GM23338 (cell line): Measurements from ENCODE around the gene MAPKAPK2. TPM values are rescaled to one million over a fixed set of nuclear protein-coding genes. Genes with fewer than 3 reads are reported as not detected.
A peak's percentile ranks its signal among the peaks of the same experiment; 100 is the strongest.

Experiments
- ATAC-seq: fragments of 200-7000 bp; cut with Tn5 transposase; 3 replicates; pipeline ENCODE4 v1.9.1; 2020
- DNase-seq: peaks from one replicate; pipeline ENCODE4 v3.0.0-alpha.2; 2015; ENCODE audit warnings: low spot score
- H2AFZ ChIP-seq: fragments of 200-600 bp; sonication (generic); 2 replicates; pipeline ENCODE4 v1.8.0; 2016; ENCODE audit warnings: antibody characterized with exemption, mild to moderate bottlenecking, moderate library complexity
- H3F3A ChIP-seq: fragments of 200-600 bp; sonication (generic); replicated peaks from 2 replicates; pipeline ENCODE4 v1.8.0; 2017; ENCODE audit warnings: antibody characterized with exemption, mixed run types, low read depth
- H3K27ac ChIP-seq: fragments of 200-600 bp; sonication (generic); 2 replicates; pipeline ENCODE4 v1.6.1; 2016; ENCODE audit warnings: low read depth
- H3K27me3 ChIP-seq: fragments of 200-600 bp; sonication (generic); 2 replicates; pipeline ENCODE4 v1.8.0; 2016; ENCODE audit warnings: mild to moderate bottlenecking, mixed run types, moderate library complexity; ENCODE audit not compliant: insufficient read depth
- H3K36me3 ChIP-seq: fragments of 200-600 bp; sonication (generic); 2 replicates; pipeline ENCODE4 v1.8.0; 2016; ENCODE audit warnings: mild to moderate bottlenecking; ENCODE audit not compliant: insufficient read depth
- H3K4me1 ChIP-seq: fragments of 200-600 bp; sonication (generic); 2 replicates; pipeline ENCODE4 v1.8.0; 2016; ENCODE audit warnings: mild to moderate bottlenecking, moderate library complexity; ENCODE audit not compliant: insufficient read depth
- H3K4me2 ChIP-seq: fragments of 200-600 bp; sonication (generic); 2 replicates; pipeline ENCODE4 v1.7.1; 2017; ENCODE audit warnings: mixed run types
- H3K4me3 ChIP-seq: fragments of 200-600 bp; sonication (generic); 2 replicates; pipeline ENCODE4 v1.6.1; 2016; ENCODE audit warnings: mixed run types
- H3K79me2 ChIP-seq: fragments of 200-600 bp; sonication (generic); replicated peaks from 2 replicates; pipeline ENCODE4 v1.8.0; 2017; ENCODE audit warnings: mild to moderate bottlenecking; ENCODE audit not compliant: insufficient read depth
- H3K9me2 ChIP-seq: fragments of 200-600 bp; sonication (generic); 2 replicates; pipeline ENCODE4 v1.8.0; 2017; ENCODE audit not compliant: insufficient read depth
- H4K20me1 ChIP-seq: fragments of 200-600 bp; sonication (generic); replicated peaks from 2 replicates; pipeline ENCODE4 v1.8.0; 2017; ENCODE audit warnings: mild to moderate bottlenecking; ENCODE audit not compliant: insufficient read depth
- H3K27ac Mint-ChIP-seq: 2 replicates; pipeline ENCODE4 v1.8.0; 2020; ENCODE audit warnings: inconsistent platforms, mild to moderate bottlenecking, moderate library complexity, mixed read lengths
- H3K27me3 Mint-ChIP-seq: 3 replicates; pipeline ENCODE4 v1.8.0; 2022; ENCODE audit warnings: low read depth, mild to moderate bottlenecking, moderate library complexity, mixed read lengths, inconsistent platforms; ENCODE audit not compliant: insufficient read depth, poor library complexity
- H3K36me3 Mint-ChIP-seq: 3 replicates; pipeline ENCODE4 v1.8.0; 2021; ENCODE audit warnings: low read depth, mild to moderate bottlenecking, inconsistent platforms, moderate library complexity, mixed read lengths
- H3K4me1 Mint-ChIP-seq: 3 replicates; pipeline ENCODE4 v1.8.0; 2020; ENCODE audit warnings: mild to moderate bottlenecking, inconsistent platforms, mixed read lengths
- H3K4me3 Mint-ChIP-seq: 3 replicates; pipeline ENCODE4 v1.8.0; 2021; ENCODE audit warnings: moderate library complexity, mild to moderate bottlenecking, inconsistent platforms, mixed read lengths
- H3K9me3 Mint-ChIP-seq: 3 replicates; pipeline ENCODE4 v1.8.0; 2020; ENCODE audit warnings: moderate library complexity, mild to moderate bottlenecking, inconsistent platforms, mixed read lengths
- CREB1 ChIP-seq: fragments of 250-450 bp; sonication (Bioruptor Pico); IDR thresholded peaks from 2 replicates; pipeline ENCODE4 v1.5.0; 2020; ENCODE audit warnings: low read depth, mild to moderate bottlenecking, moderate library complexity
- EZH2phosphoT487 ChIP-seq: fragments of 200-600 bp; sonication (generic); IDR thresholded peaks from one replicate; pipeline ENCODE4 v1.8.1; 2018; ENCODE audit warnings: antibody characterized with exemption; ENCODE audit not compliant: unreplicated experiment
- JUNB ChIP-seq: IDR thresholded peaks from one replicate; pipeline ENCODE4 v1.6.1; 2016; ENCODE audit warnings: antibody characterized with exemption; ENCODE audit not compliant: unreplicated experiment
- NANOG ChIP-seq: IDR thresholded peaks from 2 replicates; pipeline ENCODE4 v1.6.1; 2016; ENCODE audit warnings: antibody characterized with exemption, borderline replicate concordance
- ZNF114 ChIP-seq: fragments of 250-450 bp; sonication (Bioruptor Pico); IDR thresholded peaks from 2 replicates; pipeline ENCODE4 v1.5.0; 2020; ENCODE audit warnings: mild to moderate bottlenecking, moderate library complexity
- ZNF331 ChIP-seq: fragments of 250-450 bp; sonication (Bioruptor Pico); IDR thresholded peaks from 2 replicates; pipeline ENCODE4 v1.5.0; 2020; ENCODE audit warnings: low read depth, mild to moderate bottlenecking, moderate library complexity
- polyA plus RNA-seq: library from polyadenylated mRNA; unstranded; fragments of >200 nt; fragmentation: Nextera tagmentation; extraction: Ambion mirVana; gene quantifications from 2 replicates; pipeline ENCODE4 v1.2.1, GENCODE V29; 2016
- total RNA-seq: library from RNA; depleted of rRNA; stranded (reverse); fragments of >200 nt; shearing (Covaris generic); gene quantifications from 2 replicates; pipeline ENCODE4 v1.2.3, GENCODE V29; 2014
- TF ChIP-seq, protein P1 (sequence below): fragments of 250-450 bp; sonication (Bioruptor Pico); IDR thresholded peaks from 2 replicates; pipeline ENCODE4 v1.5.0; 2020; ENCODE audit warnings: mild to moderate bottlenecking, moderate library complexity
- TF ChIP-seq, protein P2 (sequence below): IDR thresholded peaks from one replicate; pipeline ENCODE4 v1.6.1; 2018; ENCODE audit warnings: antibody characterized with exemption; ENCODE audit not compliant: unreplicated experiment
- TF ChIP-seq, protein P3 (sequence below): IDR thresholded peaks from 2 replicates; pipeline ENCODE4 v1.6.1; 2016; ENCODE audit warnings: antibody characterized with exemption
- TF ChIP-seq, protein P4 (sequence below), 2 experiments: fragments of 200-600 bp in 1 of 2; sonication (generic) in 1 of 2; conservative IDR thresholded peaks; 2 replicates each; pipeline versions ENCODE4 v1.5.1 to v1.6.1; 2016 to 2017; ENCODE audit warnings: antibody characterized with exemption in 2 of 2, low read depth in 2 of 2, mild to moderate bottlenecking in 2 of 2, moderate library complexity in 1 of 2

Gene MAPKAPK2
- total and polyA plus RNA-seq, 2 experiments from 2014 or later, result 10.1 to 30.4 TPM

DNA sequence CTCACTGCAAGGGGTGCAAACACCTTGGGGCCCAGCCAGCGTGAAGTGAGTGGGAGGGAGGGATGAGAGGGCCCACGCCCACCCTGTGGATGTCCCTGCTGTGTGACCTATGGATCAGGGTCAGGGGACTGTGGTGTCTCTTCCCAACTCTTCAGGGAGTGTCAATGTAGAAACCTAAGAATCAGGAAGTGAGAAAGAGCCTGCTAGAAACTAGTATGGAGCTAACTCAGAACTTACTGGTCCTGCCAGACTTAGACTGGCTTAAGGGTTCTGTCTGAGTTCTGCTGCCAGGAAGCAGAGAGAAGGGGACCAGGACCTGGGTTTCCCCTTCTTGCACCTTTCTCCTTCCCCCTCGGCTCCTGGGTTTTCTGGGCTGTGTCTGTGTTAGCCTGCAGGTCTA, 89.4 kb downstream of the MAPKAPK2 start (continued):
- TF ChIP-seq, protein P1, sequence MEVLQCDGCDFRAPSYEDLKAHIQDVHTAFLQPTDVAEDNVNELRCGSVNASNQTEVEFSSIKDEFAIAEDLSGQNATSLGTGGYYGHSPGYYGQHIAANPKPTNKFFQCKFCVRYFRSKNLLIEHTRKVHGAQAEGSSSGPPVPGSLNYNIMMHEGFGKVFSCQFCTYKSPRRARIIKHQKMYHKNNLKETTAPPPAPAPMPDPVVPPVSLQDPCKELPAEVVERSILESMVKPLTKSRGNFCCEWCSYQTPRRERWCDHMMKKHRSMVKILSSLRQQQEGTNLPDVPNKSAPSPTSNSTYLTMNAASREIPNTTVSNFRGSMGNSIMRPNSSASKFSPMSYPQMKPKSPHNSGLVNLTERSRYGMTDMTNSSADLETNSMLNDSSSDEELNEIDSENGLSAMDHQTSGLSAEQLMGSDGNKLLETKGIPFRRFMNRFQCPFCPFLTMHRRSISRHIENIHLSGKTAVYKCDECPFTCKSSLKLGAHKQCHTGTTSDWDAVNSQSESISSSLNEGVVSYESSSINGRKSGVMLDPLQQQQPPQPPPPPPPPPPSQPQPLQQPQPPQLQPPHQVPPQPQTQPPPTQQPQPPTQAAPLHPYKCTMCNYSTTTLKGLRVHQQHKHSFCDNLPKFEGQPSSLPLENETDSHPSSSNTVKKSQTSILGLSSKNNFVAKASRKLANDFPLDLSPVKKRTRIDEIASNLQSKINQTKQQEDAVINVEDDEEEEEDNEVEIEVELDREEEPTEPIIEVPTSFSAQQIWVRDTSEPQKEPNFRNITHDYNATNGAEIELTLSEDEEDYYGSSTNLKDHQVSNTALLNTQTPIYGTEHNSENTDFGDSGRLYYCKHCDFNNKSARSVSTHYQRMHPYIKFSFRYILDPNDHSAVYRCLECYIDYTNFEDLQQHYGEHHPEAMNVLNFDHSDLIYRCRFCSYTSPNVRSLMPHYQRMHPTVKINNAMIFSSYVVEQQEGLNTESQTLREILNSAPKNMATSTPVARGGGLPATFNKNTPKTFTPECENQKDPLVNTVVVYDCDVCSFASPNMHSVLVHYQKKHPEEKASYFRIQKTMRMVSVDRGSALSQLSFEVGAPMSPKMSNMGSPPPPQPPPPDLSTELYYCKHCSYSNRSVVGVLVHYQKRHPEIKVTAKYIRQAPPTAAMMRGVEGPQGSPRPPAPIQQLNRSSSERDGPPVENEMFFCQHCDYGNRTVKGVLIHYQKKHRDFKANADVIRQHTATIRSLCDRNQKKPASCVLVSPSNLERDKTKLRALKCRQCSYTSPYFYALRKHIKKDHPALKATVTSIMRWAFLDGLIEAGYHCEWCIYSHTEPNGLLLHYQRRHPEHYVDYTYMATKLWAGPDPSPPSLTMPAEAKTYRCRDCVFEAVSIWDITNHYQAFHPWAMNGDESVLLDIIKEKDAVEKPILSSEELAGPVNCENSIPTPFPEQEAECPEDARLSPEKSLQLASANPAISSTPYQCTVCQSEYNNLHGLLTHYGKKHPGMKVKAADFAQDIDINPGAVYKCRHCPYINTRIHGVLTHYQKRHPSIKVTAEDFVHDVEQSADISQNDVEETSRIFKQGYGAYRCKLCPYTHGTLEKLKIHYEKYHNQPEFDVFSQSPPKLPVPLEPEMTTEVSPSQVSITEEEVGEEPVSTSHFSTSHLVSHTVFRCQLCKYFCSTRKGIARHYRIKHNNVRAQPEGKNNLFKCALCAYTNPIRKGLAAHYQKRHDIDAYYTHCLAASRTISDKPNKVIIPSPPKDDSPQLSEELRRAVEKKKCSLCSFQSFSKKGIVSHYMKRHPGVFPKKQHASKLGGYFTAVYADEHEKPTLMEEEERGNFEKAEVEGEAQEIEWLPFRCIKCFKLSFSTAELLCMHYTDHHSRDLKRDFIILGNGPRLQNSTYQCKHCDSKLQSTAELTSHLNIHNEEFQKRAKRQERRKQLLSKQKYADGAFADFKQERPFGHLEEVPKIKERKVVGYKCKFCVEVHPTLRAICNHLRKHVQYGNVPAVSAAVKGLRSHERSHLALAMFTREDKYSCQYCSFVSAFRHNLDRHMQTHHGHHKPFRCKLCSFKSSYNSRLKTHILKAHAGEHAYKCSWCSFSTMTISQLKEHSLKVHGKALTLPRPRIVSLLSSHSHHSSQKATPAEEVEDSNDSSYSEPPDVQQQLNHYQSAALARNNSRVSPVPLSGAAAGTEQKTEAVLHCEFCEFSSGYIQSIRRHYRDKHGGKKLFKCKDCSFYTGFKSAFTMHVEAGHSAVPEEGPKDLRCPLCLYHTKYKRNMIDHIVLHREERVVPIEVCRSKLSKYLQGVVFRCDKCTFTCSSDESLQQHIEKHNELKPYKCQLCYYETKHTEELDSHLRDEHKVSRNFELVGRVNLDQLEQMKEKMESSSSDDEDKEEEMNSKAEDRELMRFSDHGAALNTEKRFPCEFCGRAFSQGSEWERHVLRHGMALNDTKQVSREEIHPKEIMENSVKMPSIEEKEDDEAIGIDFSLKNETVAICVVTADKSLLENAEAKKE (CRISPR knock-in tag), result no peak

DNA sequence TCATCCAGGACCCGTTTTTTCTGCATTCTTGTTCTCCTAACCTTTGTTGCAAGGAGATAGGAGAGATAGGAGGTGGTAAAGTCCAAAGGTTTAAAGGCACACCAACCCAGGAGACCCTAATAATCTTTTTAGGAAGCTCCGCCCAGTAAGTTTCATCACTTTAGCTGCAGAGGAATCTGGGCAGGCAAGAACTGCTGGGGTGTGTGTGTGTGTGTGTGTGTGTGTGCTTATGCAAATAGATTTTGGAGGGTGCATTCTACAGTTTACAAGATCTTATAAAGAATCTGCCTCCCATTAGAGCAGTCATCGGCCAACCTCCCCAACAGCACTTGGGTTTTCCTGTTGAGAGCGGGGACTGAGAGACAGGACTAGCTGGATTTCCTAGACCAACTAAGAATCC, 91.5 kb downstream of the MAPKAPK2 start:
- peaks cover 4% of the 10 kb centered on the region for H3K27me3 Mint-ChIP-seq
- no peak; the same call in 2 of the 3 replicates for ATAC-seq
- TF ChIP-seq CREB1 (no peak), NANOG (no peak), ZNF114 (CRISPR knock-in tag) (no peak), ZNF331 (CRISPR knock-in tag) (no peak), JUNB (no peak), EZH2phosphoT487 (no peak)
- TF ChIP-seq, protein P2, sequence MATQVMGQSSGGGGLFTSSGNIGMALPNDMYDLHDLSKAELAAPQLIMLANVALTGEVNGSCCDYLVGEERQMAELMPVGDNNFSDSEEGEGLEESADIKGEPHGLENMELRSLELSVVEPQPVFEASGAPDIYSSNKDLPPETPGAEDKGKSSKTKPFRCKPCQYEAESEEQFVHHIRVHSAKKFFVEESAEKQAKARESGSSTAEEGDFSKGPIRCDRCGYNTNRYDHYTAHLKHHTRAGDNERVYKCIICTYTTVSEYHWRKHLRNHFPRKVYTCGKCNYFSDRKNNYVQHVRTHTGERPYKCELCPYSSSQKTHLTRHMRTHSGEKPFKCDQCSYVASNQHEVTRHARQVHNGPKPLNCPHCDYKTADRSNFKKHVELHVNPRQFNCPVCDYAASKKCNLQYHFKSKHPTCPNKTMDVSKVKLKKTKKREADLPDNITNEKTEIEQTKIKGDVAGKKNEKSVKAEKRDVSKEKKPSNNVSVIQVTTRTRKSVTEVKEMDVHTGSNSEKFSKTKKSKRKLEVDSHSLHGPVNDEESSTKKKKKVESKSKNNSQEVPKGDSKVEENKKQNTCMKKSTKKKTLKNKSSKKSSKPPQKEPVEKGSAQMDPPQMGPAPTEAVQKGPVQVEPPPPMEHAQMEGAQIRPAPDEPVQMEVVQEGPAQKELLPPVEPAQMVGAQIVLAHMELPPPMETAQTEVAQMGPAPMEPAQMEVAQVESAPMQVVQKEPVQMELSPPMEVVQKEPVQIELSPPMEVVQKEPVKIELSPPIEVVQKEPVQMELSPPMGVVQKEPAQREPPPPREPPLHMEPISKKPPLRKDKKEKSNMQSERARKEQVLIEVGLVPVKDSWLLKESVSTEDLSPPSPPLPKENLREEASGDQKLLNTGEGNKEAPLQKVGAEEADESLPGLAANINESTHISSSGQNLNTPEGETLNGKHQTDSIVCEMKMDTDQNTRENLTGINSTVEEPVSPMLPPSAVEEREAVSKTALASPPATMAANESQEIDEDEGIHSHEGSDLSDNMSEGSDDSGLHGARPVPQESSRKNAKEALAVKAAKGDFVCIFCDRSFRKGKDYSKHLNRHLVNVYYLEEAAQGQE, result no peak
- TF ChIP-seq, protein P3, sequence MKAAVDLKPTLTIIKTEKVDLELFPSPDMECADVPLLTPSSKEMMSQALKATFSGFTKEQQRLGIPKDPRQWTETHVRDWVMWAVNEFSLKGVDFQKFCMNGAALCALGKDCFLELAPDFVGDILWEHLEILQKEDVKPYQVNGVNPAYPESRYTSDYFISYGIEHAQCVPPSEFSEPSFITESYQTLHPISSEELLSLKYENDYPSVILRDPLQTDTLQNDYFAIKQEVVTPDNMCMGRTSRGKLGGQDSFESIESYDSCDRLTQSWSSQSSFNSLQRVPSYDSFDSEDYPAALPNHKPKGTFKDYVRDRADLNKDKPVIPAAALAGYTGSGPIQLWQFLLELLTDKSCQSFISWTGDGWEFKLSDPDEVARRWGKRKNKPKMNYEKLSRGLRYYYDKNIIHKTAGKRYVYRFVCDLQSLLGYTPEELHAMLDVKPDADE, result no peak
- TF ChIP-seq, protein P4, sequence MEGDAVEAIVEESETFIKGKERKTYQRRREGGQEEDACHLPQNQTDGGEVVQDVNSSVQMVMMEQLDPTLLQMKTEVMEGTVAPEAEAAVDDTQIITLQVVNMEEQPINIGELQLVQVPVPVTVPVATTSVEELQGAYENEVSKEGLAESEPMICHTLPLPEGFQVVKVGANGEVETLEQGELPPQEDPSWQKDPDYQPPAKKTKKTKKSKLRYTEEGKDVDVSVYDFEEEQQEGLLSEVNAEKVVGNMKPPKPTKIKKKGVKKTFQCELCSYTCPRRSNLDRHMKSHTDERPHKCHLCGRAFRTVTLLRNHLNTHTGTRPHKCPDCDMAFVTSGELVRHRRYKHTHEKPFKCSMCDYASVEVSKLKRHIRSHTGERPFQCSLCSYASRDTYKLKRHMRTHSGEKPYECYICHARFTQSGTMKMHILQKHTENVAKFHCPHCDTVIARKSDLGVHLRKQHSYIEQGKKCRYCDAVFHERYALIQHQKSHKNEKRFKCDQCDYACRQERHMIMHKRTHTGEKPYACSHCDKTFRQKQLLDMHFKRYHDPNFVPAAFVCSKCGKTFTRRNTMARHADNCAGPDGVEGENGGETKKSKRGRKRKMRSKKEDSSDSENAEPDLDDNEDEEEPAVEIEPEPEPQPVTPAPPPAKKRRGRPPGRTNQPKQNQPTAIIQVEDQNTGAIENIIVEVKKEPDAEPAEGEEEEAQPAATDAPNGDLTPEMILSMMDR (conservative IDR thresholded peaks at IDR 0.05; ENCODE audit: low read depth in 2 of 2), result no peak

More for the DNA sequence above, 91.5 kb downstream of the MAPKAPK2 start:
- no peaks in the 10 kb centered on the region for H3K9me3 Mint-ChIP-seq
- no peaks in the 10 kb centered on the region for H3K27me3 ChIP-seq
- H3K79me2 ChIP-seq, result no peaks in the 10 kb centered on the region
- H3K4me3 ChIP-seq, result no peak overlapping the region
- no peak overlapping the region for H3K4me3 Mint-ChIP-seq
- DNase-seq, result peak; percentile 14
- no peaks in the 10 kb centered on the region for H3K36me3 ChIP-seq
- H3K4me1 ChIP-seq, result no peaks in the 10 kb centered on the region
- no peaks in the 10 kb centered on the region for H4K20me1 ChIP-seq
- H3F3A ChIP-seq, result no peaks in the 10 kb centered on the region
- H3K36me3 Mint-ChIP-seq, result no peaks in the 10 kb centered on the region
- peaks cover 7% of the 10 kb centered on the region; the same call in 2 of the 3 replicates for H3K4me1 Mint-ChIP-seq
- no peak overlapping the region; the same call in 1 of the 2 replicates for H3K27ac Mint-ChIP-seq
- no peaks in the 10 kb centered on the region; the same call in 1 of the 2 replicates for H3K9me2 ChIP-seq
- H2AFZ ChIP-seq, result peak overlapping the region; percentile 53
- H3K4me2 ChIP-seq, result no peak overlapping the region
- H3K27ac ChIP-seq, result no peak overlapping the region
